ENCODE measurements around the gene PABPN1L. TPM values are rescaled to one million over a fixed set of nuclear protein-coding genes. Genes with fewer than 3 reads are reported as not detected.

The PABPN1L gene
- total and polyA plus RNA-seq, 2 of the 8 experiments (the other 6 are each of a cell fraction or from before 2014, with no cell fraction given), result not detected

- no peak for TF ChIP-seq BRCA1 (IDR thresholded peaks at IDR 0.05; ENCODE audit: low read depth, low read length)
- no peak for TF ChIP-seq NRF1 (IDR thresholded peaks at IDR 0.05; ENCODE audit: low read depth, low read length)
- no peak for TF ChIP-seq SP2 (IDR thresholded peaks at IDR 0.05; ENCODE audit: low read length)
- no peak for TF ChIP-seq CHD7 (IDR thresholded peaks at IDR 0.05; ENCODE audit: insufficient replicate concordance, low read length)
- TF ChIP-seq TAF7 (optimal IDR thresholded peaks at IDR 0.05; ENCODE audit: borderline replicate concordance, low read depth, low read length), result no peak
- no peak for TF ChIP-seq SP1 (IDR thresholded peaks at IDR 0.05; ENCODE audit: low read depth, low read length)
- no peak for TF ChIP-seq CTBP2 (IDR thresholded peaks at IDR 0.05; ENCODE audit: borderline replicate concordance, insufficient read depth, insufficient read length, low read length)
- TF ChIP-seq RBBP5 (IDR thresholded peaks at IDR 0.05; ENCODE audit: borderline replicate concordance, low read depth, low read length), result no peak
- TF ChIP-seq HDAC6 (IDR thresholded peaks at IDR 0.05; ENCODE audit: low read depth, low read length), result no peak
- peak; percentile 61 for TF ChIP-seq E2F6 (IDR thresholded peaks at IDR 0.05)
These were observed 10.2 kb downstream of the PABPN1L start (continued) for GRCh38 chr16:88856122-88856827.

All from H1 (cell line).